Measurements from ENCODE around the gene ACOT7. TPM values are rescaled to one million over a fixed set of nuclear protein-coding genes. Genes with fewer than 3 reads are reported as not detected.

ACOT7 gene
- total RNA-seq, 1 donor from 2014 or later: 175 TPM

- Mint-ChIP-seq H3K36me3 (ENCODE audit: unreplicated experiment) (no peaks in the 10 kb centered on the region), H3K27me3 (ENCODE audit: unreplicated experiment) (peaks cover 2% of the 10 kb centered on the region), H3K9me3 (ENCODE audit: unreplicated experiment) (peaks cover 10% of the 10 kb centered on the region), H3K4me1 (ENCODE audit: low read depth, unreplicated experiment) (peaks cover 15% of the 10 kb centered on the region), H3K27ac (ENCODE audit: unreplicated experiment) (peak overlapping the region; percentile 90), H3K4me3 (ENCODE audit: unreplicated experiment) (peak overlapping the region; percentile 94)
- peak; percentile 62 for DNase-seq
- TF ChIP-seq CTCF (IDR thresholded peaks at IDR 0.05; ENCODE audit: partially characterized antibody, unreplicated experiment): no peak
Observed at GRCh38 chr1:6392809-6393399, 663 bp downstream of the ACOT7 start.

- H3K27me3 Mint-ChIP-seq (ENCODE audit: unreplicated experiment): peaks cover 2% of the 10 kb centered on the region
- H3K9me3 Mint-ChIP-seq (ENCODE audit: unreplicated experiment): peaks cover 10% of the 10 kb centered on the region
- H3K36me3 Mint-ChIP-seq (ENCODE audit: unreplicated experiment): no peaks in the 10 kb centered on the region
- H3K27ac Mint-ChIP-seq (ENCODE audit: unreplicated experiment): peak overlapping the region; percentile 90
- H3K4me1 Mint-ChIP-seq (ENCODE audit: low read depth, unreplicated experiment): peaks cover 12% of the 10 kb centered on the region
- no peak for TF ChIP-seq CTCF (IDR thresholded peaks at IDR 0.05; ENCODE audit: partially characterized antibody, unreplicated experiment)
- DNase-seq: peak; percentile 38
- peak overlapping the region; percentile 94 for H3K4me3 Mint-ChIP-seq (ENCODE audit: unreplicated experiment)
Observed at GRCh38 chr1:6391951-6392808, 1.4 kb downstream of the ACOT7 start.

- peaks cover 24% of the 10 kb centered on the region for H3K4me1 Mint-ChIP-seq (ENCODE audit: low read depth, unreplicated experiment)
- peaks cover 14% of the 10 kb centered on the region for H3K9me3 Mint-ChIP-seq (ENCODE audit: unreplicated experiment)
- DNase-seq: no peak
- no peak overlapping the region for H3K4me3 Mint-ChIP-seq (ENCODE audit: unreplicated experiment)
- H3K27ac Mint-ChIP-seq (ENCODE audit: unreplicated experiment): no peak overlapping the region
- peaks cover 4% of the 10 kb centered on the region for H3K27me3 Mint-ChIP-seq (ENCODE audit: unreplicated experiment)
- TF ChIP-seq CTCF (IDR thresholded peaks at IDR 0.05; ENCODE audit: partially characterized antibody, unreplicated experiment): no peak
- no peaks in the 10 kb centered on the region for H3K36me3 Mint-ChIP-seq (ENCODE audit: unreplicated experiment)
Observed at GRCh38 chr1:6389971-6390370, 3.6 kb downstream of the ACOT7 start.

GRCh38 chr1:6386371-6386949 lies 7.1 kb downstream of the ACOT7 start:
- Mint-ChIP-seq H3K36me3 (ENCODE audit: unreplicated experiment) (peaks cover 5% of the 10 kb centered on the region), H3K4me3 (ENCODE audit: unreplicated experiment) (peak overlapping the region; percentile 5), H3K9me3 (ENCODE audit: unreplicated experiment) (peaks cover 4% of the 10 kb centered on the region), H3K27me3 (ENCODE audit: unreplicated experiment) (peaks cover 2% of the 10 kb centered on the region), H3K4me1 (ENCODE audit: low read depth, unreplicated experiment) (peaks cover 15% of the 10 kb centered on the region), H3K27ac (ENCODE audit: unreplicated experiment) (peak overlapping the region; percentile 17)
- no peak for DNase-seq
- TF ChIP-seq CTCF (IDR thresholded peaks at IDR 0.05; ENCODE audit: partially characterized antibody, unreplicated experiment): no peak
